Duodenal mucosa (tissue), 2 donors: Measurements from ENCODE around the gene PCCA.
"Not testable (repeated sequence)": the region's sequence is repeated elsewhere in the genome, so short reads cannot be mapped to it uniquely, and the experiment has no call there.

Source experiments
- H3K27ac ChIP-seq: one replicate; pipeline ENCODE4 v1.7.0; 2013; ENCODE audit warnings: low read depth, low read length
- H3K27me3 ChIP-seq, 2 donors: one replicate each; pipeline ENCODE4 v1.7.0; 2013; ENCODE audit warnings: low read length in 2 of 2, control low read depth in 1 of 2; ENCODE audit not compliant: insufficient read depth in 2 of 2, control insufficient read depth in 1 of 2
- H3K36me3 ChIP-seq, 2 donors: one replicate each; pipeline ENCODE4 v1.7.0; 2013; ENCODE audit warnings: low read length in 2 of 2, control low read depth in 1 of 2; ENCODE audit not compliant: insufficient read depth in 2 of 2, control insufficient read depth in 1 of 2
- H3K4me1 ChIP-seq, 2 donors: one replicate each; pipeline ENCODE4 v1.7.0; 2013; ENCODE audit warnings: low read length in 2 of 2, control low read depth in 1 of 2; ENCODE audit not compliant: insufficient read depth in 2 of 2, control insufficient read depth in 1 of 2
- H3K4me3 ChIP-seq, 2 donors: one replicate each; pipeline ENCODE4 v1.7.0; 2013; ENCODE audit warnings: low read length in 2 of 2, low read depth in 1 of 2
- H3K9ac ChIP-seq, 2 donors: one replicate each; pipeline ENCODE4 v1.7.0; 2013; ENCODE audit warnings: low read length in 2 of 2, low read depth in 1 of 2
- H3K9me3 ChIP-seq, 2 donors: one replicate each; pipeline ENCODE4 v1.7.0; 2013; ENCODE audit warnings: low read length in 2 of 2, control low read depth in 1 of 2; ENCODE audit not compliant: control insufficient read depth in 1 of 2

The PCCA gene

DNA sequence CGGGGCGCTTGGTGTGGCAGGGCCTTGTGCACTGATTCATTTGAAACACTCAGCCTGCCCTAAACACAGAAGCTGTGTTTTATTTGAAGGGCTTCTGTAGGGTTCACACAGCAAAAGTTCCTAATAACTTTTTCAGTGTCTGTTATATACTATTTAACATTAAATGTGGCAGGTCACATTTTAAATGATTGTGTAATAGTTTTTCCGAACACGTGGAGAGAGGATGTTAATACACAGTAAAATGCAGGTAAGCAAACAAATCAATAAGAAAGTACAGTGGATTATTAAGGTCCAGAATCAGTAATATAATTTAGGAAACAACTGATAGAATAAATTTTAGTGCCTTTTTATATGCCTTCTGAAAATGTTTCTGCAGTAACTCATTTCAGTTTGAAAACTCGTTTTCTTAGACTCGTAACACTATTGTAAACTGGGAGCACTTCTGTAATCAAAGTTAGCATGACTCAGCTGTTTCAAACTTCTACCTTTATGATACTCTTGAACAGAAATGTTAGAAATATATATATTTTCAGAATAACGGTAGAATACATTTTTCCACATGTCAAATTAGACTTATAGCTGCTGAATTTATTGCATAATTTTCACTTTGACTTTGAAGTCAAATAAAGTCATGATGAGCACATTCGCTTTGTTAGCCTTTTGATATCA lies 429.6 kb downstream of the PCCA start:
- H3K9me3 ChIP-seq = no peaks in the 10 kb centered on the region
- H3K4me3 ChIP-seq = no peak overlapping the region
- H3K36me3 ChIP-seq = peaks cover 0 to 4% of the 10 kb centered on the region in 2 donors
- no peaks in the 10 kb centered on the region for H3K27me3 ChIP-seq
- no peak overlapping the region for H3K9ac ChIP-seq
- H3K27ac ChIP-seq = no peak overlapping the region
- H3K4me1 ChIP-seq = peaks cover 18 to 19% of the 10 kb centered on the region in 2 donors

DNA sequence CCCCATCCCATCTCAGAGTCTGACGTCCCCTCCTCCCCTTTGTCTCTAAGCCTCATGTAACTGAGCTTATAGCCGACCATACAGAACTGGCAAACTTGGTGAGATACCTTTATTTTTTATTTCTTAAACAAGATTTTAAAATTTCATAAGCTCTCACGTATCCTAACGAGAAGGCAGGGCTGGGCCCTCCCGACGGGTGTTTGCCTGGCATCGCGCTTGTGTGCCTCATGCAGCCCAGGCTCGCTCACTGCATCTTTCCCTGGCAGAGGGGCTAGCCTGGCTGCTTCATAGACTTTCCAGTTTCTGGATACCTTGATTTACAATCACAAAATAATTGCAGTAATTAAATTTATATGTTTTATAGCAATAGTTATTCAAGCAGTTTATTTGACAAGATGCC lies 430.7 kb downstream of the PCCA start:
- Histone ChIP-seq H3K9ac (no peak overlapping the region), H3K27me3 (no peaks in the 10 kb centered on the region), H3K9me3 (no peaks in the 10 kb centered on the region), H3K36me3 (peaks cover 0 to 4% of the 10 kb centered on the region in 2 donors), H3K4me1 (peaks cover 18 to 19% of the 10 kb centered on the region in 2 donors), H3K27ac (no peak overlapping the region), H3K4me3 (no peak overlapping the region)

DNA sequence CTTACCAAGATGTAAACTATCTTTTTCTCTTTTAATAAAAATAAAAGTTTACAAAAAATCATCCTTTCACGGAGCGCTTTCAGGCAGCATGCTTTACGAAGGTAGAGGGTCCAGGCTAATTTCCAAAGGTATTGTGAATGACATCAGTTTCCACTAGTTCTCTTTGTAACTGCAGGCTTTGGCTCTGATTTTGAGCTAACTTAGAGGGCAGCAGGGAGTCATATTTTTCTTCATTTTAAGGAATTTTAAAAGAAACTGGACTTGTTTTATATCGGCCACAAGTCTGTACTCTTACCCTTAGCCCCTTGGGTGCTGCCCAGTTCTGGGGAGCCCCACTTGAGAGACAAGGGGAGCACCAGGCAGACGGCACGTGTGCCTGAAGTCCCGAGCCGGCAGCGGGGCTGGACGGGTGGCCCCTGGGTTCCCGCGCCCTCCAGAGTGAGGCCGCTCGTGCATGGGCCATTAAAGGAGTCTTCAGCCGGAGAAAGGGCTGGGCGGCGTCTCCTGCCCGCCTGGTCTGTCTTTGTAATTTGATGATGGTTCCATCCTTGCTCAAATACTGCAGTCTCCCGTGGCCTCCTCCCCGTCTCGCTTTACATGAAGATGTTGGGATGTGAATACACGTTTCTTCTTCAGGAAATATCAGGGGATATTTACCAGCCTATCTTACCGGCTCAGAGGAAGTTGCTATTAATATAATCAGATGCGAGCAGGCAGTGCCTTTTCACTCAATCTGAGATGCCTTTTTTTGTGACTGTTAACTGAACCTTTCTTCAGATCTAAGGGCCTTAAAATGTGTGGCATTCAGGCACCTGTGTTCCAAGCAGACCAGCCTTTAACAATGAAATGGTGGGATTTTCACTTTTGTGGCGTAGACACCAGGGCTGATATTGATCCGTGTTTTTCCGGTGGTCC lies 432.3 kb downstream of the PCCA start:
- Histone ChIP-seq H3K4me1 (peaks cover 18 to 19% of the 10 kb centered on the region in 2 donors), H3K4me3 (no peak overlapping the region), H3K27ac (no peak overlapping the region), H3K27me3 (no peaks in the 10 kb centered on the region), H3K36me3 (no peaks in the 10 kb centered on the region), H3K9ac (no peak overlapping the region), H3K9me3 (no peaks in the 10 kb centered on the region)

DNA sequence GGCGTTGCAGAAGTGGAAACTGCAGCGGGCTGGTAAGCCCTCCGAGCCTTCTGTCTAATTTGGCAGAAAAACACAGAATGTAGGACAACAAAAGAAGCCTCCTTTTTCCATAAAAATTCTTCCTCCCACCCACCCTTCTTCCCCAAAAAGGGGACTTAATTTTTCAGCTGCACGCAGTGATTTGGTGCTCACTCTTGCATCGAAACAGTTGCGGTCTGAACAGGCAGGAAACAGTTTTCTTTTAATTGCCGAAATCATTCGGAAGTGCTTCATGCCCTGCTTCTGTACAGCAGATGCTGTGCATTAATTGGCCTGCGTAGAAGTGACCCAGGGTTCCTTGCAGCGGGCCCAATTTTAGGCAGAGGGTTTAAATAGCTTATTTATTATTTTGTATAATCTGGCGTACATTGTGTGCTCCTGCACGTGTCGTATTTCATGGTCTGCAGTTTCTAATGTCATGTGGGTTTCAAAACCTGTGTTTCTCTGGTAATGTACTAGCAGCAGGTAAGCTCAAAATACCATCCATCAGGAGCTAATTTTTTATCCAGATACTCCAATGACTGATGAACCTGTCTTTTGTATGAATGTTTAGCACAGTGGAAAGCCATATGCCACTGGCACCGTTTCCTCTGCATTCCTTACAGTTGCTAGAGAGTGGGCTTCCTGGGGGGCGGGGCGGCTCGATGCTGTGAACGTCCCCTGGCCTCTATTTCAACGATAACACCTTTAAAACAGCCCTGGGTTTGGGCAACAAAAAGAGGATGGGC lies 433.1 kb downstream of the PCCA start:
- Histone ChIP-seq H3K4me1 (peaks cover 14 to 19% of the 10 kb centered on the region in 2 donors), H3K27me3 (no peaks in the 10 kb centered on the region), H3K4me3 (no peak overlapping the region), H3K36me3 (no peaks in the 10 kb centered on the region), H3K9ac (no peak overlapping the region), H3K9me3 (no peaks in the 10 kb centered on the region), H3K27ac (no peak overlapping the region)

DNA sequence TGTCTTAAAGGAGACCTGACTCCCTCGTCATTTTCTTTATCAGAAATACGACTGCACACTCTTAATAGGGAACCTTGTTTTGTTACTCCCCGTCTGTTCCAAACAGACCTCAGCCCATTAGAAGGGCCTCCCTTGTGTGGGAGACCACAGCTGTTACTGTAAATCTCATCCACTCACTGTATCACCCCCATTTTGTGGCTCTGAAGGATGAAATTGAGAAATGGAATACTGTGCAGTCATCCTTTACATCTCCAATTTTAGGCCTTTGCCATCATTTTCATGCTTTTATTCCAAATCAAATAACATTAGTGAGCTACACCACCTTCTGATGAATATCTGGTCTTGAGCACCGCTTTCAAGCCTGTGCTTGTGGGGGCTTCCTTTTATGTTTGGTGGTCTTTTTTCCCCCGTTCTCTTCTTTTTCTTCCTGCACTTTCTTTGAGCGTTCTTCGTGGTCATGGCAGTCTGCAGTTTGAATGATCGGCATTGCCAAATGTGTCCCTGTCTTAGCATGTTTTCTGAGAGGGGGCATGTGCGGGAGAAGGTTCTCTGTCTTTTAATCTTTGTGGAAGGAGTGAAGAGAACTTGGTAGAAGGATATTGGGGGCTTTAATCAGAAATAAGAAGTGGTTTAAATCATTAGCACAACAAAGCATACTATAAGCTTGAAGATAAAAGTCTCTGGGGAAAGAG lies 433.9 kb downstream of the PCCA start:
- peaks cover 9 to 13% of the 10 kb centered on the region in 2 donors for H3K4me1 ChIP-seq

DNA sequence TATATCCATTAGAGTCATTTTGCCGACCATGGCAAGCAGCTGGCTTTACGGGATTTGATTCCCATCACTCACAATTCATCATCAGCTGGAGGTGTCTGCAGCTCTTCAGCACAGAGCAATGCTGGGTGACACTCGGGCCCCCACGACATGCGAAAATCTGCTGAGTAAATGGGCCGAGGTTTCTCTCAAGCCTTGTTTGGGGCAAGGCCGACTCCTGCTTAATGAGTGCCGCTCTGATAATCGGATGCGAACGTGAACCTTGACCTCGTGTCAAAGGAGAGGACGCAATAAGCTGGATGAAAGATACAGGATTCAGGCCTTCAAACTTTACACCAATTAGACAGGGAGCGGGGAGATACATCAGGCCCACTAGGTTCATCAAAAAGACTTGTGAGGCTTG lies 434.5 kb downstream of the PCCA start:
- Histone ChIP-seq H3K9me3 (no peaks in the 10 kb centered on the region), H3K36me3 (peaks cover 0 to 2% of the 10 kb centered on the region in 2 donors), H3K9ac (no peak overlapping the region), H3K27me3 (no peaks in the 10 kb centered on the region), H3K4me3 (no peak overlapping the region), H3K27ac (no peak overlapping the region), H3K4me1 (peaks cover 6 to 9% of the 10 kb centered on the region in 2 donors)

More for the DNA sequence above, 433.9 kb downstream of the PCCA start:
- H3K27ac ChIP-seq = no peak overlapping the region
- H3K9ac ChIP-seq = no peak overlapping the region
- no peaks in the 10 kb centered on the region for H3K27me3 ChIP-seq
- no peaks in the 10 kb centered on the region for H3K36me3 ChIP-seq
- no peak overlapping the region for H3K4me3 ChIP-seq
- H3K9me3 ChIP-seq = no peaks in the 10 kb centered on the region

DNA sequence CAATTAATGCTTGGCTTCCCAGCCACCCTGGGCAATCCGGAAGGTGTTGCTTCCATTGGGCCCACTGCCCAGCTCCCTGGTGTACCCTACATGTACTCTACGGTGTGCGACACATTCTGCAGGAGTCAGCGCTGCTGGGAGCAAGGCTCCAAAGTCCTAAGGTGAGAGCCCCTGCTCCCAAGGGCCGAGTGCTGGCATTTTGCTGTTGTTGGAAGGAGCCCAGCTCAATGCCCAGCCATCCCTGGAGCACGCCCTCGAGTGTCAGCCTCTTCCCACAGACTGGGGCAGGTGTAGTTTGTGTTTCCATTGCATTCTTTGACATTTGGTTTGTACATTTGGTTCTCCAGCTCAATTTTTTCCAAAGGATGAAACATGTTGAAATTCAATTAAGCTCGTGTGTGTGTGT lies 435.1 kb downstream of the PCCA start:
- peaks cover 4 to 9% of the 10 kb centered on the region in 2 donors for H3K4me1 ChIP-seq
- no peak overlapping the region for H3K9ac ChIP-seq
- no peak overlapping the region for H3K27ac ChIP-seq
- no peaks in the 10 kb centered on the region for H3K9me3 ChIP-seq
- peaks cover 0 to 4% of the 10 kb centered on the region in 2 donors for H3K36me3 ChIP-seq
- H3K4me3 ChIP-seq = no peak overlapping the region
- no peaks in the 10 kb centered on the region for H3K27me3 ChIP-seq

DNA sequence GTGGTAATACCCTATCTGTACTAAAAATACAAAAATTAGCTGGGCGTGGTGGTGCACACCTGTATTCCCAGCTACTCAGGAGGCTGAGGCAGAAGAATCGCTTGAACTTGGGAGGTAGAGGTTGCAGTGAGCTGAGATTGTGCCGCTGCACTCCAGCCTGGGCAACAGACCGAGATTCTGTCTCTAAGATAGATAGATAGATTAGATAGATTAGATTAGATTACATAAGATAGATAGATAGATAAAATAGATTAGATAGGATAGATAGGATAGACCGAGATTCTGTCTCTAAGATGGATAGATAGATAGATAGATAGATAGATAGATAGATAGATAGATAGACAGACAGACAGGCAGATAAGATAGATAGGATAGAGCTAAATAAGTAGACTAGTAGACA lies 435.8 kb downstream of the PCCA start:
- H3K4me1 ChIP-seq, H3K9ac ChIP-seq, H3K4me3 ChIP-seq, H3K36me3 ChIP-seq, H3K27me3 ChIP-seq, H3K27ac ChIP-seq, H3K9me3 ChIP-seq: not testable (repeated sequence)

DNA sequence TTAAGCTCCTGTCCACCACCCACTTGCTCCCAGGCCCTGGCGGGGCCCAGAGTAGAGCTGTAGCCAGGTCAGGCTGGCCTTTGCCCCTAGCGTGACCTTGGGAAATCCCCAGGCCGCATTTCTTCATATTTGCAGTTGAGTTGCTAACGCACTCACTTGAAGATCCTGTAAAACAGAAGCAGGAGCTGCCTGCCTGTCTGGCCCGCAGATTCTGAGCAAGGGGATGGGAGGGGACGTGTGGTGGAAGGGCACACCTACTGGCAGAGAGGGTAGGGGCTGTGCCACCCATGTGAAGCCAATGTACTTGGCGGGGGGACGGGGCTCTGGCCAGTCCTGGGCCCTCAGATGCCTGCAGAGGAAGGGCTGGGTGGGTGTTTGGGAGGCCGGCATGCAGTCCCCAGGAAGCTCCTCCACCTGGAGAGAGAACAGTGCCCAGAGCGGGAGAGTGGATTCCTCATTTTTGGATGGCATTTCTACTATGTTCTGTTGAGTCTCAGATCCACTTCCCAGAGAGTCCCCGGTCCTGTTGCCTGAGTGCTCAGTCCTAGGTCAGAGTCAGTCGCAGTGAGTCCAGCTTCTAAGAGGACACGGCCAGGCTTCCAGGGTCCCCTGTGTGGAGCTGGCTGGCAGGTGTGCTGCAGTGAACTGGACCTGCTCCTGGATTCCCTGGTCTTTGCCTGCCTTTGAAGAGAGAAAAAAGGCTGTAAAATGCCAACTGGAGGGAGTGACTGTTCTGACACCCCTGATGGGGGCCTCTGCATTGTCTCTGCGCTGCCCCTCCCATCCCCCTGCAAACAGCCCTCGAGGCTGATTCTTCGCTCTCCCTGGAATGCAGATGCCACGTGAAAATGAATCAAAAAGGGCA lies 436.8 kb downstream of the PCCA start:
- Histone ChIP-seq H3K27ac (no peak overlapping the region), H3K9ac (no peak overlapping the region), H3K4me3 (no peak overlapping the region), H3K36me3 (peaks cover 0 to 8% of the 10 kb centered on the region in 2 donors), H3K27me3 (no peaks in the 10 kb centered on the region), H3K4me1 (peaks cover 4 to 9% of the 10 kb centered on the region in 2 donors), H3K9me3 (no peaks in the 10 kb centered on the region)
